Measurements from ENCODE around the gene INSC. TPM values are rescaled to one million over a fixed set of nuclear protein-coding genes. Genes with fewer than 3 reads are reported as not detected.

The INSC gene
- polyA plus RNA-seq, 3 donors: not detected

- H3K27ac Mint-ChIP-seq: no peak overlapping the region
- no CpG with 5 or more reads among the region's 3 CpGs for WGBS (ENCODE audit: insufficient coverage)
- no peaks in the 10 kb centered on the region for H3K36me3 ChIP-seq (replicated peaks in 1 of 2; ENCODE audit: control insufficient read depth in 1 of 2, insufficient read depth in 2 of 2, low read length in 2 of 2)
Measured at GRCh38 chr11:15171956-15172355, 57.2 kb downstream of the INSC start.

GRCh38 chr11:15175831-15176230 lies 61.1 kb downstream of the INSC start:
- H3K9me3 ChIP-seq (replicated peaks in 1 of 2; ENCODE audit: control insufficient read depth in 1 of 2, insufficient read depth in 1 of 2, low read length in 2 of 2): no peaks in the 10 kb centered on the region
- no peak overlapping the region for H2AFZ ChIP-seq (ENCODE audit: insufficient read depth, low read depth, low read length, poor library complexity, severe bottlenecking)
- H3K4me3 ChIP-seq (replicated peaks in 1 of 3; ENCODE audit: low read depth in 2 of 3, low read length in 3 of 3): no peak overlapping the region
- no peaks in the 10 kb centered on the region for H3K79me2 ChIP-seq (ENCODE audit: insufficient read depth, low read length)
- Mint-ChIP-seq H3K27ac (no peak overlapping the region), H3K36me3 (no peaks in the 10 kb centered on the region), H3K27me3 (ENCODE audit: low read depth in 3 of 3) (peaks cover 4 to 16% (median 5%) of the 10 kb centered on the region in 3 donors), H3K4me1 (peaks cover 50% of the 10 kb centered on the region), H3K9me3 (no peaks in the 10 kb centered on the region), H3K4me3 (no peak overlapping the region)
- TF ChIP-seq CTCF (IDR thresholded peaks at IDR 0.05): no peak
- 91% methylated on average over 9 of the region's 11 CpGs for WGBS (ENCODE audit: insufficient coverage)
- H3K4me1 ChIP-seq (ENCODE audit: control insufficient read depth in 1 of 2, insufficient read depth in 2 of 2, low read length in 2 of 2): no peaks in the 10 kb centered on the region
- H3K27me3 ChIP-seq (ENCODE audit: control insufficient read depth in 2 of 2, insufficient read depth in 2 of 2, low read length in 2 of 2): no peaks in the 10 kb centered on the region
- H3K9ac ChIP-seq (ENCODE audit: insufficient read depth, low read length, poor library complexity, severe bottlenecking): no peak overlapping the region
- no peaks in the 10 kb centered on the region for H4K20me1 ChIP-seq (ENCODE audit: insufficient read depth, low read length)
- H3K36me3 ChIP-seq (replicated peaks in 1 of 2; ENCODE audit: control insufficient read depth in 1 of 2, insufficient read depth in 2 of 2, low read length in 2 of 2): no peaks in the 10 kb centered on the region
- DNase-seq: no peak
- no peak overlapping the region for H3K4me2 ChIP-seq (replicated peaks; ENCODE audit: extremely low read depth, low read length, poor library complexity, severe bottlenecking)
- H3K27ac ChIP-seq (ENCODE audit: low read depth in 1 of 2, low read length in 2 of 2): no peak overlapping the region
- intact Hi-C loops (cut with micrococcal nuclease): no loop called here

More at GRCh38 chr11:15171956-15172355, 57.2 kb downstream of the INSC start:
- Mint-ChIP-seq H3K9me3 (no peaks in the 10 kb centered on the region), H3K4me3 (no peak overlapping the region), H3K27me3 (ENCODE audit: low read depth in 3 of 3) (peaks cover 4 to 13% (median 5%) of the 10 kb centered on the region in 3 donors), H3K4me1 (peaks cover 26% of the 10 kb centered on the region), H3K36me3 (no peaks in the 10 kb centered on the region)
- Histone ChIP-seq H3K9me3 (replicated peaks in 1 of 2; ENCODE audit: control insufficient read depth in 1 of 2, insufficient read depth in 1 of 2, low read length in 2 of 2) (no peaks in the 10 kb centered on the region), H3K79me2 (ENCODE audit: insufficient read depth, low read length) (no peaks in the 10 kb centered on the region), H3K4me1 (ENCODE audit: control insufficient read depth in 1 of 2, insufficient read depth in 2 of 2, low read length in 2 of 2) (no peaks in the 10 kb centered on the region), H3K4me2 (replicated peaks; ENCODE audit: extremely low read depth, low read length, poor library complexity, severe bottlenecking) (no peak overlapping the region), H4K20me1 (ENCODE audit: insufficient read depth, low read length) (no peaks in the 10 kb centered on the region), H3K27ac (ENCODE audit: low read depth in 1 of 2, low read length in 2 of 2) (no peak overlapping the region), H3K4me3 (replicated peaks in 1 of 3; ENCODE audit: low read depth in 2 of 3, low read length in 3 of 3) (no peak overlapping the region), H3K27me3 (ENCODE audit: control insufficient read depth in 2 of 2, insufficient read depth in 2 of 2, low read length in 2 of 2) (no peaks in the 10 kb centered on the region), H3K9ac (ENCODE audit: insufficient read depth, low read length, poor library complexity, severe bottlenecking) (no peak overlapping the region), H2AFZ (ENCODE audit: insufficient read depth, low read depth, low read length, poor library complexity, severe bottlenecking) (no peak overlapping the region)
- no peak for DNase-seq
- no peak for TF ChIP-seq CTCF (IDR thresholded peaks at IDR 0.05)
- intact Hi-C loops (cut with micrococcal nuclease): no loop called here

Data from CD14-positive monocyte (primary cell).